Measurements from ENCODE around the gene TCL1B.

DNA sequence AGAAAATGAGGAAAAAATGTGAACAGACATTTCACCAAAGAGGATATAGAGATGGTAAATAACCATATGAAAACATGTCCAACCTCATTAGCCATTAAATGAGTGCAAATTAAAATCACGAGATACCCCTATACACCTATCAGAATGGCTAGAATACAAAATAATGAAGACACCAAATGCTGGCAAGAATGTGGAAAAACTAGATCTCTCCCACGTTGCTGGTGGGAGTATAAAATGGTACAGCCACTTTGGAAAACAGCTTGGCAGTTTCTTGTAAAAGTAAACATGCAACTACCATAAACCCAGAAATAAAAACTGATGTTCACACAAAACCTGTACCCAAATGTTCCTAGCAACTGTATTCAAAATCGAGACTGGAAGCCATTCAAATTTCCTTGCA, 38.3 kb upstream of the TCL1B start:
- TF ChIP-seq, protein P1, sequence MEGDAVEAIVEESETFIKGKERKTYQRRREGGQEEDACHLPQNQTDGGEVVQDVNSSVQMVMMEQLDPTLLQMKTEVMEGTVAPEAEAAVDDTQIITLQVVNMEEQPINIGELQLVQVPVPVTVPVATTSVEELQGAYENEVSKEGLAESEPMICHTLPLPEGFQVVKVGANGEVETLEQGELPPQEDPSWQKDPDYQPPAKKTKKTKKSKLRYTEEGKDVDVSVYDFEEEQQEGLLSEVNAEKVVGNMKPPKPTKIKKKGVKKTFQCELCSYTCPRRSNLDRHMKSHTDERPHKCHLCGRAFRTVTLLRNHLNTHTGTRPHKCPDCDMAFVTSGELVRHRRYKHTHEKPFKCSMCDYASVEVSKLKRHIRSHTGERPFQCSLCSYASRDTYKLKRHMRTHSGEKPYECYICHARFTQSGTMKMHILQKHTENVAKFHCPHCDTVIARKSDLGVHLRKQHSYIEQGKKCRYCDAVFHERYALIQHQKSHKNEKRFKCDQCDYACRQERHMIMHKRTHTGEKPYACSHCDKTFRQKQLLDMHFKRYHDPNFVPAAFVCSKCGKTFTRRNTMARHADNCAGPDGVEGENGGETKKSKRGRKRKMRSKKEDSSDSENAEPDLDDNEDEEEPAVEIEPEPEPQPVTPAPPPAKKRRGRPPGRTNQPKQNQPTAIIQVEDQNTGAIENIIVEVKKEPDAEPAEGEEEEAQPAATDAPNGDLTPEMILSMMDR (conservative IDR thresholded peaks at IDR 0.05; ENCODE audit: low read depth in 2 of 2): no peak
- TF ChIP-seq EZH2 (IDR thresholded peaks at IDR 0.05; ENCODE audit: low read depth, unreplicated experiment): no peak
